ENCODE results near the gene DGKB. TPM values are rescaled to one million over a fixed set of nuclear protein-coding genes. Genes with fewer than 3 reads are reported as not detected.

The DGKB gene
- total RNA-seq, 1 experiment from 2014 or later = 0.48 TPM

GRCh38 chr7:14628516-14628915 is 274.0 kb downstream of the DGKB start:
- no TSS peak for BruUV-seq (replicated peaks)
- POLR2A ChIA-PET (ENCODE audit: unreplicated experiment) = no interaction called here
- H3K4me2 ChIP-seq = no peak overlapping the region
- CTCF ChIA-PET = no interaction called here
- no peaks in the 10 kb centered on the region for H3K9me2 ChIP-seq (ENCODE audit: insufficient read depth)
- H4K20me1 ChIP-seq (ENCODE audit: insufficient read depth) = no peaks in the 10 kb centered on the region
- no peaks in the 10 kb centered on the region for H3K4me1 ChIP-seq (replicated peaks; ENCODE audit: insufficient read depth)
- TF ChIP-seq CTCF (conservative IDR thresholded peaks at IDR 0.05) (no peak), EZH2 (IDR thresholded peaks at IDR 0.05; ENCODE audit: low read depth) (no peak)
- no peak overlapping the region for H3K27ac ChIP-seq
- H3K36me3 ChIP-seq (ENCODE audit: low read depth) = no peaks in the 10 kb centered on the region
- intact Hi-C loops (cut with micrococcal nuclease; ENCODE audit: unreplicated experiment) = no loop called here
- H3K27me3 ChIP-seq (ENCODE audit: insufficient read depth, low read depth) = no peaks in the 10 kb centered on the region
- H3K4me3 ChIP-seq = no peak overlapping the region
- no peaks in the 10 kb centered on the region for H3K9me3 ChIP-seq (ENCODE audit: insufficient read depth, low read depth)
- no peaks in the 10 kb centered on the region for H3F3A ChIP-seq (ENCODE audit: insufficient read depth, low read depth)
- DNase-seq = no peak
- no peaks in the 10 kb centered on the region for H3K79me2 ChIP-seq (ENCODE audit: low read depth)
- no peak overlapping the region for H2AFZ ChIP-seq

GRCh38 chr7:14626076-14626475 is 276.5 kb downstream of the DGKB start:
- Histone ChIP-seq H3K27me3 (ENCODE audit: insufficient read depth, low read depth) (no peaks in the 10 kb centered on the region), H3K36me3 (ENCODE audit: low read depth) (no peaks in the 10 kb centered on the region), H3K4me1 (replicated peaks; ENCODE audit: insufficient read depth) (no peaks in the 10 kb centered on the region), H4K20me1 (ENCODE audit: insufficient read depth) (no peaks in the 10 kb centered on the region), H3F3A (ENCODE audit: insufficient read depth, low read depth) (no peaks in the 10 kb centered on the region), H3K27ac (no peak overlapping the region), H3K9me3 (ENCODE audit: insufficient read depth, low read depth) (no peaks in the 10 kb centered on the region), H3K4me3 (no peak overlapping the region), H3K79me2 (ENCODE audit: low read depth) (no peaks in the 10 kb centered on the region), H2AFZ (no peak overlapping the region; the same call in 1 of the 2 replicates), H3K9me2 (ENCODE audit: insufficient read depth) (0 out of 2 replicates have a peak, but pooled peaks cover 2% of the 10 kb centered on the region), H3K4me2 (no peak overlapping the region)
- BruUV-seq (replicated peaks) = no TSS peak
- DNase-seq = no peak
- TF ChIP-seq EZH2 (IDR thresholded peaks at IDR 0.05; ENCODE audit: low read depth) = no peak
- no peak for TF ChIP-seq CTCF (conservative IDR thresholded peaks at IDR 0.05)
- intact Hi-C loops (cut with micrococcal nuclease; ENCODE audit: unreplicated experiment) = no loop called here
- POLR2A ChIA-PET (ENCODE audit: unreplicated experiment) = no interaction called here
- CTCF ChIA-PET = no interaction called here

- Histone ChIP-seq H3K4me1 (replicated peaks; ENCODE audit: insufficient read depth) (no peaks in the 10 kb centered on the region), H3K9me2 (ENCODE audit: insufficient read depth) (0 out of 2 replicates have a peak, but pooled peaks cover 3% of the 10 kb centered on the region), H3K27ac (no peak overlapping the region), H2AFZ (no peak overlapping the region), H3K79me2 (ENCODE audit: low read depth) (no peaks in the 10 kb centered on the region), H3K36me3 (ENCODE audit: low read depth) (no peaks in the 10 kb centered on the region), H3F3A (ENCODE audit: insufficient read depth, low read depth) (no peaks in the 10 kb centered on the region), H3K9me3 (ENCODE audit: insufficient read depth, low read depth) (no peaks in the 10 kb centered on the region), H3K4me2 (no peak overlapping the region), H4K20me1 (ENCODE audit: insufficient read depth) (no peaks in the 10 kb centered on the region), H3K4me3 (no peak overlapping the region), H3K27me3 (ENCODE audit: insufficient read depth, low read depth) (no peaks in the 10 kb centered on the region)
- CTCF ChIA-PET = no interaction called here
- intact Hi-C loops (cut with micrococcal nuclease; ENCODE audit: unreplicated experiment) = no loop called here
- TF ChIP-seq CTCF (conservative IDR thresholded peaks at IDR 0.05) = no peak
- no peak for TF ChIP-seq EZH2 (IDR thresholded peaks at IDR 0.05; ENCODE audit: low read depth)
- no peak for DNase-seq
- BruUV-seq (replicated peaks) = no TSS peak
- POLR2A ChIA-PET (ENCODE audit: unreplicated experiment) = no interaction called here
These were observed 280.0 kb downstream of the DGKB start for GRCh38 chr7:14622559-14622958.

All from PC-9 (cell line).